ENCODE results near the gene ZSCAN32.
A peak's percentile ranks its signal among the peaks of the same experiment; 100 is the strongest.

The ZSCAN32 gene

DNA sequence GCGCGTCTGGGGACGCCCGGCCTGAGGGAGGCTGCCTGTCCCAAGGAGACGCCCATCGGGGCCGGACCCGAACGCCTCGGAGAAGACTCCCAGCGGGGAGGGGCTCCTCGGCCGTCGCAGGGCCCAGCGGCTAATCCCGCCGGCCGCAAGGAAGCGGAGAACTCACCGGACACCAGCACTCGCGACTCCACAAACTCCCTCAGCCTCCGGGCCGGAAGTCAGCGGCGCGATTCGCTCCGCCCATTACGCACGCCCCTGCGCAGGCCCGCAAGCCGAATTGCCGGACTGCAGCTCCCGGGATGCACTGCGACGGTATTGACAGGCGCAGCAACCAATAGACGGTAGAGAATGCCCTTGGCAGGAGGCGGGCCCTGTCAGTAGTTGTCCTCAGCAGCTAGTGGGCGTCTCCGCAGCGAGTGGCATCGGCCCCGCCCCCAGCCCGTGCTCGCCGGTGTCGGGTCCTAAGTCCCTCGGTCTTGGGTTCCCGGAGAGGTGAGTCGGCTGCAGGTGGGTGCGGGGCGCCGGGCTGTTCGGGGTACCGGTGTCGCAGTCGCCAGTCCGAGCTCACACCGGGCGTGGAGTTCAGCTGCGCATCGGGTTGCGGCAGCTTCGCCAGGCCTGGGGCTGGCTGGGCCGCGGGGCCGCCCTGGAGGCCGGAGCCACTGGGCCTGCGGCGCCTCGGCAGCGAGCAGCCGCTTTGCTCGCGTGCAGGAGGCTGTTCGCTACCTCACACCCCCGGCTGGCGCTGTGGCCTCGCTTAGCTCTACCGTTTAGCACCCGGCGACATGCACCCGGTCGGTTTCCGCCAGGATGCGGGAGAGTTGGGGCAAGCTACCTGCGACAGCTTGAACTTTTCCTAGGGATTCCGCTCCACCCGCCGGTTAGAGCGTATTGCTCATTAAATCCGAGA is at the start of gene ZSCAN32, which contains the start of gene ZNF174:
TSS of gene ZSCAN32 (minus strand) at position 226 of the 910 bp plus-strand sequence. CDS start 3,447 bp downstream, outside the sequence.
TSS of gene ZNF174 (plus strand) at position 437 of the 910 bp plus-strand sequence. CDS start 790 bp downstream, outside the sequence.
- peak; percentile 100 for DNase-seq (ENCODE audit: low spot score)

DNA sequence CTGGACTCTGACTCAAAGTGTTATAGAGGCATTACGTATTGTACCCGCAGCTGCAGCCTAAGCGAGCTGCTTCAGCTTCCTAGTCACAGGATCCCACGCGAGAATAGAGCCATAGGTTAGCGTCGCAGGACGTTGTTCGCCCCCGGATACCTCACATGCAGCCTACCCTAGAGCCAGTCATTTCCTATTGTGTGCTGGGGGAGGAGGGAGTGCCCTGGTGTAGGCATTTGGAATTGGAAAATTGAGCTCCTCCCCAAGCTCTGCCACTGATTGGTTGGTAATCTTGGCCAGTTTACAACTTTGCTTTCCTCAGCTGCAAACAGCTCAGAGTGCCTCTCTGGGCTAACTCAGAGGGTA is 43.2 kb upstream of the ZSCAN32 start:
- DNase-seq (ENCODE audit: low spot score), result no peak

DNA sequence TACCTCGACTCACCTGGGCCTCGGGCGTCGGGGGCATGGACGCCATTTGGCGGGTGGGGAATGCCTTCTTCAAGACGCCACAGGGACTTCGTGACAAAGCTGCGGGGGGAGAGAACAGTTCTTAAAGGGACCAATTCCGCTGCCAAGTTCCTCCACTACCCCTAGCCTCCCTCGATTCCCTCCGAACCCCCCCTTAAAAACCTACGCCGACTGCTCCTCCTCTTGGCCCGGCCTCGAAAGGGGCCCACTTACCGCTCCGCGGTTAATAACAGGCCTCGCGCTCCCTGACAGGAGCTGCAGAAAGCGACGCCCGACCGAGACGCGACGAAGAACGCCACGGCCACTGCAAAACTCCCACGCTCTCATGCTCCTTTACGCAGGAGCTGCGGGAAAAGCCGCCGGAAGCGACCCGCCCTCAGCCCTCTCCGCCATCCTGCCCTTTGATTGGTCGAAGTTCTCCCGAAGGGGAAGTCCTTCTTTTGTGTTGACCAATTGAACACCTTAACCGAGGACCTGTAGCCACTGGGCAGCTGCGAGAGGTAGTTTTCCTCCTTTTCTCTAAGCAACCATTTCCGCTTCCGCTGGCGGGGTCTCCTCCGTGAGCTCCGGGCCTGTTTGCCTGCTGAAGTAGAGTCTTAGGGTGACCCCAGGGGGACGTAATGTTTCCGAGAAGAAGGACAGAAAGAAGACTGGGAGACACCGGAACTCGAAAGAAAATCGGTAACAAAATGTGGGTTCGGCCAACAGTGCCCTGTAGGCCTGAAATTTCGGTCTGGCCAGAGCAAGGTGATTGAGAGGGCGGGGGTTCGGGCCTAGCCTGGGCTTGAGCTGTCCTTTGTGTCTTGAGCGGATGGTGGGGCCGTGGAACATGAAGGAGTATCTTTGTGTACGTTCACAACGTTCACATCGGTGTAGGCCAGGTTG is 42.6 kb upstream of the ZSCAN32 start, which contains the start of the genes NAA60 and ZNF597:
TSS of gene NAA60 (plus strand) at position 573 of the 924 bp plus-strand sequence. CDS start 32,548 bp downstream, outside the sequence.
TSS of gene ZNF597 (minus strand) at position 397 of the 924 bp plus-strand sequence. CDS start at position 46, 351 bp downstream.
- DNase-seq (ENCODE audit: low spot score), result peak; percentile 88

DNA sequence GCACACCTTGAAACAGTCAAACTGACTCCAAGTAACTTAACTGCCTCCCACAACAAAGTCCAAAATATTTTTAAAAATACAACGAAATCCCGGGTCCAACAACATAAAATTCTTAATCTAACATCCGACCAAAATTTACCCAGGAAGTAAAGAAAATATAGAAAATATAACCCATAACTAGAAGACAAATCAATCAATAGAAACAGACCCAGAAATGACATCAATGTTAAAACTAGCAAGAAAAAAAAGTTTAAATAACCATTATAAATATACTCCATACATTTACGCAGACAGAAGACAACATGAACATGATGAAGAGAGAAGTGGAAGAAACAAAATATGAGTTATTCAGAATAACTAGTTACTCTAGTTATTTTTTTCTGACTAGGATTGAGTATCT is 38.8 kb upstream of the ZSCAN32 start:
- no peak for DNase-seq (ENCODE audit: low spot score)

DNA sequence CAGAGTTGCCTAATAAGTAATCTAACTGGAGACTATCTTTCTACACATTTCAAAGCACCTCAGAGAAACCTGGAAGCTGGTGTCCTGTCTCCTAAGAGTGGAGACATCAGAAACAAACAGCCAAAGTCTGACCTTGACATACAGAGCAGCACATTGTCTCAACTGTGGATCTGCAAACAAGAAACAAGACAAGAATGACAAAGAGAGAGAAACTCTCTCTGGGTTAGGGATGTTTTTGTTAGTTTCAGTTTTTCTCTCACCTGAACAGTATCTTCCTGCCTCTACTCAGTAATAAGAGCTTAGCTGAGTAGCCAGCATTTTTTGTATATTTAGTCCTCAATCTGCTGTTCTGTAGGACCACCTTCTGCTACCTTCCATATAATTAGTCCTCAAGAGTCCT is 33.6 kb upstream of the ZSCAN32 start:
- no peak for DNase-seq (ENCODE audit: low spot score)

DNA sequence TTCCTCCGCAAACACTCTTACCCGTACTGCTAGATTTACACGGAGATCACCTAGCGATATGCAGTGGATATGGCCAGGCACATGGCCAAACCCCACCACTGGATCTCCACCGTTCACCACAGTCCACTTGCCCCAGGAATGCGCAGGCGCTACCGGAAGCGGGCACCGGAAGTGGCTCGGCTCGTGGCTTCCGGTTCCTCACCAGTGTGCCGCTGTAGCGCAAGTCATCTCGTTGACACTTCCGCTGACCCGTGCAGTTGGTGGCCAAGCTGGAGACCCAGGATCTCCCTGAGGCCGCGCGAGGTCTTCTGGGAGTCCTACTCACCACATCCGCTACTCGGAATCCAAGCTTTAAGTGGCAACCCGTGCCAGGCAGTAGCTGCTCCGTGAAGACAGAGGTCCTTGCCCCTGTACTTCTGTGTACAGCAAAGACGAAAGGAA is 31.0 kb upstream of the ZSCAN32 start:
- DNase-seq (ENCODE audit: low spot score), result peak; percentile 33

DNA sequence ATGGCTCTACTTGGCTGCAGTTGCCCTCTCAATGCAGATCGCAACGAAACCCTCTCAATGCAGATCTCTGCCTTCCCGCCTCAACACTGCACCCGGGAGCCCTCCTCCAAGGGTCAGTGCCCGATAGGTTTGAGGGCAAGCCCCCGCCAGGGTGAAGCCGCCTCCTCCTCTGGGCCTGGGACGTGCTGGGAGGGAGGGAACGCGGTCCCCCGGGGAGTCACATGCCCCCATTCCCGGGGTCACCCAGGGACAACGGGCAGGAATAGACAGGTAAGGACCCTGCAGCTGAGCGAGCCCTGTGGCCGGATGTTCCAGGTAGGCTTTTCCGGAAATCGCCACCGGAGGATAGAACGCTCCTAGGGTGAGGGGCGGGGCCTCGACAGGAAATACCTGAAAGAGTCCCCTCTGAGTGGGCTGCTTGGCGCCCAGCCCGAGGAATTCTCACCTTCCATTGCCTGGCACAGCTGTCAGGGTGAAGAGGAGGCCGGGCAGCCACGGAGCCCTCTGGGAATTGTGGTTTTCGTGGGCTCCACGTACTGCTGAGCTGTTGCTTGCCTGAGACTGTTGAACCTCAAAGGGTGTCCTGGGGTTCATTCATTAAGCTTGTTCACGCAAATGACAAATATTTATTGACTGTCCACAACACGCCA is 13.1 kb upstream of the ZSCAN32 start:
- DNase-seq (ENCODE audit: low spot score), result no peak

DNA sequence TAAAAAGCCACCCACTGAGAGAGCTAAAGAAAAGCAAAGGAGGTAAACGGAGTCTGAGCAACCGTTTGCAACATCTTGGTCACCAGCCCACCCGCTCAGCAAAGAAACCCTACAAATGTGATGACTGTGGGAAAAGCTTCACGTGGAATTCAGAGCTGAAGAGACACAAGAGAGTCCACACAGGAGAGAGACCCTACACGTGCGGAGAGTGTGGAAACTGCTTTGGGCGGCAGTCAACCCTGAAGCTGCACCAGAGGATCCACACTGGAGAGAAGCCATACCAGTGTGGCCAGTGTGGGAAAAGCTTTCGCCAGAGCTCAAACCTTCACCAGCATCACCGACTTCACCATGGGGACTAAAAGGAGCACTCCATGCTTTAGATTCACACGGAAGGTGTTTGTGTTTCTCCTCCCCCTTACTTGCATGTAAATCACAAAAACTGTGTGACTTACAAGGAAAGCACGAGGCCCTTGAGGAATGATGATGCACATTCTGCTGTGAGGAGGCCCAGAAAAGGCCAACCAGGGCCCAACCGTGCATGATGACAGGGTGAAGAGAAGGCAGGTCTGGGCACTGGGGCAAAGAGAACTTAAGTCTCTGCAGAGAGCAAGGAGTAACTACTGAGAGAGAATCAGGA is 7.9 kb upstream of the ZSCAN32 start:
- no peak for DNase-seq (ENCODE audit: low spot score)

DNA sequence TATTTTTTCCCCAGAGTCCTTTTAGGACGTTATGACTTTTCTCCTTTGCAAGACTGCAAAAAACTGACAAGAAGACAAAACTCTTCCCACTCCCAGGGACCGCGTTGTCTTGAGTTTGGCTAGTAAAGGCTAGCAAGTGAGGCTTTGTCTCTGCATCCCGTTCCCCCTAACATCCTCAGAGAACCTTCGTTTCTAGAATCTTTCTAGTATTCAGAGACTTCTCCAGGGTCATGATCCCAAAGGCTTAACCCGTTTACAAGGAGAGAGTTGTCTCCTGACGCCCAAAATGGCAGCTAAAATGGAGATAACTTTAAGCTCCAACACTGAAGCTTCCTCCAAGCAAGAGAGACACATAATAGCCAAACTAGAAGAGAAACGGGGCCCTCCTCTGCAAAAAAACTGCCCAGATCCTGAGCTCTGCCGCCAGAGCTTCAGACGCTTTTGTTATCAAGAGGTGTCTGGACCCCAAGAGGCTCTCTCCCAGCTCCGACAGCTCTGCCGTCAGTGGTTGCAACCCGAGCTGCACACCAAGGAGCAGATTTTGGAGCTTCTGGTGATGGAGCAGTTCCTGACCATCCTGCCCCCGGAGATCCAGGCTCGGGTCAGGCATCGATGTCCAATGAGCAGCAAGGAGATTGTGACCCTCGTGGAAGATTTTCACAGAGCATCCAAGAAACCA is 1.1 kb upstream of the ZSCAN32 start:
- no peak for DNase-seq (ENCODE audit: low spot score)

DNA sequence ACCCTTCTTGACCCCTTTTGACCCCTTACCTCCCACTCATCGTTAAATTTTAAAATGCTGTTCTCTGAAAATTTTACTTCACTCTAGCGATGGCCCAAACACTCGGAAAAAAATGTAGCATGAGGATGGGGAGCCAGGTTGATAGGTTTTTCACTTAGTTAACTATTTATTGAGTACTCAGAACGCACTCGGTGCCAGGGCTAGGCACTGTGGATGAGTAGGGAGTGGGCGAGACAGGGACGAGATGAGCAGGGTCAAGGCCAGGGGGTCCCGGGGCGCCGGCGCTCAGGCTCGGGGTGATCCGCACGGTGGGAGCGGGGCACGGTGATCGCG is 392 bp downstream of the ZSCAN32 start:
- no peak for DNase-seq (ENCODE audit: low spot score)

DNA sequence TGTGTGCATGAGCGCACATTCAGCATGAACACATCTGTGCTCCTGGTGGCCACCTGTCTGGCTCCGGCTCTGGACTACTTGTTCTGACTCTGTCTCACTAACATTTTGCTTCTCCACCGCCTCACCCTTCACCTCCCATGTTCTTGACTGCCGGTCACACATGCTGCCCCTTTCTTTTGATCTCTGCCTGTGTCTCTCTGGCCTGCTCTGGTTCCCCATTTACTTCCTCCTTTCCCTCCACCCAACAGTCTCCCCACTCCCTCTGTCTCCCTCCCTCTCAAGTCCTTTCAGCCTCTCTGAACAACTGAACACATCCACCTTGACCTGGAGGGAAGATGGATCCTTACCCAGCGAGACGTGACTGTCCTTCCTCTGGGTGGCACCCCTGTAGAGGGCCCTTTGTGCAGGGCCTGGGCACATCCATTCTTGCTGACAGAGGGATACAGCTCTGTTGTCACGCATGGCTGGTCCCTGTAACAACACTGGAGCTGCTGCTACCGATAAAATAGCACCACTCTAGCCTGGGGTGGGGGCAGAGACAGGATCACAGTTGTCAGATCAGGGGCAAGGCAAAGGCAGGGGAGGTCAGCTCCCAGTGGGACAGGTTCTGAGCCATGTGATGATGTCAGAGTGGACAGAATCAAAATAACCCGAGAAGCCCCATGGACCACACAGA is 11.0 kb downstream of the ZSCAN32 start:
- DNase-seq (ENCODE audit: low spot score), result no peak

DNA sequence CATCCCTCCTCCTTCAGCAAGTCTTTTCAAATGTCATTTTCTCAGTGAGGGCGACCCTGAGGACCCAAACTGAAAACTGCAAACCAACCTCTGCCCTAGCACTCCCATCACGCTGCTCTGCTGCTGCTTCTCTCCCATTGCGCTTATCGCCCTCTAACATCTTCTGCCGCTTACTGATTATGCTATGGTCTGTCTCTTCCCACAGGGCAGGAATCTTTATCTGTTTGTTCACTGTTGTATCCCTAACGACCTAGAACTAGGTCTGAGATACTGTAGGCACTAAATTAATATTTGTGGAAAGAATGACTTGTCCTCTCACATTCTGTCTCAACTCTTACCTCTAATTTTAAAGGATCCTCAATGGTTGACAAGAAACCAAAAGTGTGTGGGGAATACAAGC is 12.5 kb downstream of the ZSCAN32 start:
- DNase-seq (ENCODE audit: low spot score), result no peak

DNA sequence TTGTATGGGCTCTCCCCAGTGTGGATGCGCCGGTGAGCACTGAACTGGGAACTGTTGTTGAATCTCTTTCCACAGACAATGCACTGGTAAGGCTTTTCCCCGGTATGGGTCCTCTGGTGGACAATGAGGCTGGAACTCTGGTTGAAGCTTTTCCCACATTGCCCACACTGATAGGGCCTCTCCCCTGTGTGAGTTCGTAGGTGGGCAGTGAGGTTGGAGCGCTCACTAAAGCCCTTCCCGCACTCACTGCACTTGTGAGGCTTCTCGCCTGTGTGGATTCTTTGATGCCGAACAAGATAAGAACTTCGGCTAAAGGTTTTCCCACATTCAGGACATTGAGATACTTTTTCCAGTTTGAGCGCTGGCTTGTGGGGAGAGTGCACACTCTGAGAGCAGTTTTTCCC is 17.8 kb downstream of the ZSCAN32 start:
- no peak for DNase-seq (ENCODE audit: low spot score)

DNA sequence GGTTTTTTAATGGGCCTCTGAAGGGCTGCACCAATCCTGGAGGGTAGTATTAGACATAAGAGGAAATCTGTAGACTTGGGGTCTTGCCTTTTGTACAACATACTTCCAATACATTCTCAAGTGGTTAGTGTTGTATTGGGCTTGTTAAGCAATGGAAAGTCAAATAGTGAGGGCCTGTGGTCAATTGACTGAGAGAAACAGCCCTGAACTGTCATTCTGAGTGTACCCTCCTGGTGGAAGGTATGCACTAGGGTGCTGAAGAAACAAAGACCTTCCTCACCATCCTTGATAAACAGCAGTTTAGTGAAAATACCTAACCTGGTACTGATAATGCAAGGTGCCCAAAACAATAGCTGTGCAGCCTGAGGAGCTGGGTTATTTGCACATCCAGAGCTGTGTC is 22.9 kb downstream of the ZSCAN32 start:
- DNase-seq (ENCODE audit: low spot score), result no peak

DNA sequence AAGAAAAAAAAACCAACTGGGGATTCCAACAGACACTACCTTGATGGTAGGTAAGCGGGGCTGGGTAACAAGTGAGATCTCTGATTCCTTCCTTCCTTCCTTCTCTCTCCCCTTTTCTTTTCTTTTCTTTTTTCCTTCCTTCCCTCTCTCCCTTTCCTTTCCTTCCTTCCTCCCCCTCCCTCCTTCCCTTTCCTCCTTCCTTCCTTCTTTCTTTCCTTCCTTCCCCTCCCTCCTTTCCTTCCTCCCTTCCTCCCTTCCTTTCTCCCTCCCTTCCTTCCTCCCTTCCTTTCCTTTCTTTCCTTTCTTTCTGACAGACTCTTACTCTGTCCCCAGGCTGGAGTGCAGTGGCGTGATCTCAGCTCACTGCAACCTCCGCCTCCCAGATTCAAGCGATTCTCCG is 25.1 kb downstream of the ZSCAN32 start:
- DNase-seq (ENCODE audit: low spot score), result no peak

DNA sequence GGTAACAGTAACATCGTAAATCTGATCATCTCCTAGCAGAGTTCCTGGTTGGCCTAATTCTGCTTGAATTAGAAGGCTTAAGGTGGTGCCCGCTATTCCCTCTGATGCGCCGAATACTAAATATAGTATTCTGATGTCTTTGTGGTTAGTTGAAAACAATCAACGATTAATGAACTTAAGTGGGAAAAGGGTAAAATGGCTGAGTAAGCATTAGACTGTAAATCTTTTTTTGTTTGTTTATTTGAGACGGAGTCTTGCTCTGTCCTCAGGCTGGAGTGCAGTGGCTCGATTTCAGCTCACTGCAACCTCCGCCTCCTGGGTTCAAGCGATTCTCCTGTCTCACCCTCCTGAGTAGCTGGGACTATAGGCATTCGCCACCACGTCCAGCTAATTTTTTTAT is 31.7 kb downstream of the ZSCAN32 start:
- no peak for DNase-seq (ENCODE audit: low spot score)

DNA sequence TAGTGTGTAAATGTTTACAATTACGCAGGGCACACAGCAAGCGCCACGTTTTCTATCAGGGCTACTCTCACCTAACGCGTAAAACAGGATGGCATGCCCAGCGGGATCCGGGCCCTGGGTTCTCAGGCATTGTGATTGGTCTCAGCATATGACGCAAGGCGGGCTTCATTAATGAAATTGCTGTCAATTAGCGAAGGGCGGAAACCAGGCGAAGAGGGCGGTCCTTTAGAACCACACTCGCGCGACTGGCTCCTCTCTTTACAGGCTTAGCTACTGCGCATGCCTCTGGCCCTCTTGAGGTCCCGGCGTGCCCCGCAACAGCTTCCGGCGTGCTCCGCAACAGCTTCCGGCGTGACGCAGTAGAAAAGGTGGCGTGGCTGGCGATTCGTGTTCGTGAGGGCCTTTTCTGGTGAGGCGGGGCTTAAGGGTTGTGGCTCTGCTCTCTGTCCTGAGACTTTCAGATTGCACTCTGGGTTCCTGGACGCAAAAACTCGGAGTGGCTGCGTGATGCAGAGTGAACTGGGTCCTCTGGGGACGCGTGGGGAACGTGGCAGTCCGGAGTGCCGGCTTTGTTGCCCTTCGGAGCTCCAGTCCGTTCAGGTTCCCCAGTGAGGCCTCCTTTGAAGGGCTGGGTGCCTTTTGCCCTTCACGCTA is 35.9 kb downstream of the ZSCAN32 start:
- peak; percentile 83 for DNase-seq (ENCODE audit: low spot score)

DNA sequence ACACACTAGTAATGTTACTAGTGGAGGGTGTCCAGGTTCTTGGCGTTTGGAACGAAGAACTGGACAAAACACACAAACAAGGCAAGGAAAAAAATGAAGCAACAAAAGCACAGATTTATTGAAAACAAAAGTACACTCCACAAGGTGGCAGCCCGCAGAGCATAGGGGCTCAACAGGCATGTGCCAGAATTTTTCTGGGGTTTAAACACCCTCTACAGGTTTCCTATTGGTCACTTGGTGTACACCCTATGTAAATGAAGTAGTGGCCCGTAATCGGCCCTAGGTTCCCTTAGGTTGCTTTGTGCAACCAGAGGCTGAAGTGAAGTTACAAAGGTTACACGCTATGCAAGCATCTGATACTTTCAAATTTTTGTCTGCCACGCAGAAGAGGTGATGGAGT is 37.0 kb downstream of the ZSCAN32 start:
- no peak for DNase-seq (ENCODE audit: low spot score)

DNA sequence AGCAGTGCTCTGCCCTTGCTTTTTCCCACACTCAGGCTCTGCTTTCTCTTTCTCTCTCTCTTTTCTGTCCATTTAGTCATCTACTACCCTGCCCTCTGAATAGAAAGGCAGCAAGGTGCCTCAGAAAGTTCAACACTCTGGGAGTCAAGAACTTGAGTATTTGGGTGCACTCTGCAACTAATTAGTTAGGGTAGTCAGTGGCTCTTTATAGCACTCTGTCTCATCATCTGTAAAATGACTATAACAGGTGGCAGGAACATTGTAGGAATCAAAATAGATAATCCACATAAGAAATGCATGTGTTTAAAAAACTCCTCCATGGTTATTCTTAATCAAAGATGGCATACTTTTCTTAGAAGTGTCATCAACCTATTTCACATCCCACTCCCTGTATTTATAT is 37.9 kb downstream of the ZSCAN32 start:
- DNase-seq (ENCODE audit: low spot score), result no peak

DNA sequence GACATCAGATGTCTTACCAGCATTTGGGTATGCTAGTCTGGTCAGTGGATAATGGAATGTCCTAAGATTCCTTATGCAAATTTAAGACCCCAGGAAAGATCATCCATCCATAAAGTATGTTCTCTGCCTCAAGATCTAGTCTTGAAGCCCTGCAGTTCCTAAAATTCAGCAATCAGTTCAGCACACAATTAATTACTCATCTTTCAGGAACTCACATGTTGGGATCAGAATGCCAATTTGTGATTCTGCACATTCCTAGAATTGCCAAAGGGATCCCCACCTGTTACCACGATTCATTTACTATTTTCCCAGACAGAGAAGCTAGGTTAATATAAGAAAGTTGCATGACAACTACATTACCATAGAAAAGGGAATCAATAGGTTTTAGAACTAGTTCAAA is 41.9 kb downstream of the ZSCAN32 start:
- no peak for DNase-seq (ENCODE audit: low spot score)

All from CD4-positive, alpha-beta T cell treated with Interleukin-15 for 4 hours (primary cell).